ENCODE data around the gene CHPF. TPM values are rescaled to one million over a fixed set of nuclear protein-coding genes. Genes with fewer than 3 reads are reported as not detected.

CHPF gene
- total RNA-seq, 1 experiment from 2014 or later = 87.3 TPM

DNA sequence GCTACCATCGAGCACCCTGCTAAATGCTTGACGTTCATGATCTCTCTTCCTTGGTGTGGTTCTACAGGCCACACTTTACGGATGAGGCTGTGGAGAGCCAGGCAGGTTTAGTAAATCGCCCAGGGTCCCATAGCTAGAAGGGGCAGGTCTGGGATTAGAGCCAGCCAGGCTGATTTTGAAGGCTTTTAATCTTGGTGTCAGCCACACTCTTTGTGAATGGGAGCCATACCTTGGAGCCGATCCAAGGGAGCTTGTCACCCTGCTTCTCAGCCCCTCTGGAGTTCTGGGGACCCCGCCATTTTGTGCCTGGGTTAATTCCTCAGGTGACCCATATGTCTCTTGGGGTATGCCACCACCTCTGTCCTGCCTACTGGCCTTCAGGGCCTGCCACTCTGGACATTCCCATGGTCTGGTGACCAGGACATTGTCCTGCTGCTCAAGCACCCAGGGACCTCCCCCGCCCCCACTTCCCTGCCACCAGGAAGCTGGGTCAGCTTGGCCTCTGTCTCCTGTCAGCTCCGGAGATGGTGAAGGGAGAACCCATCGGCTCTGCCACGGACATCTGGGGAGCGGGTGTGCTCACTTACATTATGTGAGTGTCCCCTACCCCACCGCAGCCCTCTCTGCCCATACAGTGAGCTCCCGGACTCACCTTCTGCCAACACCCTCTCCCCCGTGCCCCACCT lies 52.2 kb downstream of the CHPF start:
- no peak for DNase-seq (ENCODE audit: low spot score)
- in situ Hi-C loops (cut with HindIII; ENCODE audit: low sequenced_read_pairs) = no loop called here

DNA sequence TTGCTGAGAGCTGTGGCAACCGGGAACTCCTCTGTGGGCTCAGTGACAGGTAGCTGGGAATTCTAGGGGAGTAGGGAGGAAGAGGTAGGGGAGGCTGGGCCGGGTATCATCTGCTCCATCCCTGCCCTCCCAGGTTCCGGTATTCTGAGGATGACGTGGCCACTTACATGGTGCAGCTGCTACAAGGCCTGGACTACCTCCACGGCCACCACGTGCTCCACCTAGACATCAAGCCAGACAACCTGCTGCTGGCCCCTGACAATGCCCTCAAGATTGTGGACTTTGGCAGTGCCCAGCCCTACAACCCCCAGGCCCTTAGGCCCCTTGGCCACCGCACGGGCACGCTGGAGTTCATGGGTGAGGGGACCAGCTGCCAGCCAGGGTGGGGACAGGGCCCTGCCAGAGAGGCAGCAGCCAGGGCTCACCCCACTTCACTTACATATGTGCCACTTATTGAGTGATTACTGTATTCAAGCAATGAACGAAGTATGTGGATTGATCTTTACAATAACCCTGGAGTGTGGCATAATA lies 52.9 kb downstream of the CHPF start:
- in situ Hi-C loops (cut with HindIII; ENCODE audit: low sequenced_read_pairs) = no loop called here

GRCh38 chr2:219490186-219490585 lies 53.4 kb downstream of the CHPF start:
- DNase-seq (ENCODE audit: low spot score) = no peak
- in situ Hi-C loops (cut with HindIII; ENCODE audit: low sequenced_read_pairs) = no loop called here

More for the DNA sequence above, 52.9 kb downstream of the CHPF start:
- no peak for DNase-seq (ENCODE audit: low spot score)

- in situ Hi-C loops (cut with HindIII; ENCODE audit: low sequenced_read_pairs) = no loop called here
- no peak for DNase-seq (ENCODE audit: low spot score)
Observed at GRCh38 chr2:219489315-219489714, 54.3 kb downstream of the CHPF start.

Other genes with a start within 250 kb of the CHPF start
- gene PTPRN, start 234.4 kb downstream of the CHPF start, total RNA-seq (2014; rRNA removed; shearing (Covaris generic)) = 0.18 and 0.71 TPM in 2 replicates
- gene RESP18, start 211.1 kb downstream of the CHPF start, total RNA-seq (2014; rRNA removed; shearing (Covaris generic)) = not detected in 2 replicates
- 65.8 and 67.4 TPM in 2 replicates for gene DNPEP, start 155.9 kb downstream of the CHPF start, total RNA-seq (2014; rRNA removed; shearing (Covaris generic))
- gene DES, start 125.4 kb downstream of the CHPF start, total RNA-seq (2014; rRNA removed; shearing (Covaris generic)) = not detected in 2 replicates
- 7.7 and 11.1 TPM in 2 replicates for gene SPEG, start 109.0 kb downstream of the CHPF start, total RNA-seq (2014; rRNA removed; shearing (Covaris generic))
- gene GMPPA, start 44.9 kb downstream of the CHPF start, total RNA-seq (2014; rRNA removed; shearing (Covaris generic)) = 60.6 and 62.3 TPM in 2 replicates
- gene ASIC4, start 29.3 kb downstream of the CHPF start, total RNA-seq (2014; rRNA removed; shearing (Covaris generic)) = 0.25 TPM in 1 of 2 replicates, not detected in the other
- 9.0 and 11.1 TPM in 2 replicates for gene TMEM198, start 219 bp upstream of the CHPF start, total RNA-seq (2014; rRNA removed; shearing (Covaris generic))
- gene OBSL1, start 27.7 kb upstream of the CHPF start, total RNA-seq (2014; rRNA removed; shearing (Covaris generic)) = 106 and 117 TPM in 2 replicates
- 1.3 TPM in 1 of 2 replicates, not detected in the other for gene INHA, start 28.5 kb upstream of the CHPF start, total RNA-seq (2014; rRNA removed; shearing (Covaris generic))
- 22.8 and 35.2 TPM in 2 replicates for gene STK11IP, start 54.0 kb upstream of the CHPF start, total RNA-seq (2014; rRNA removed; shearing (Covaris generic))
- gene SLC4A3, start 83.8 kb upstream of the CHPF start, total RNA-seq (2014; rRNA removed; shearing (Covaris generic)) = 4.1 and 5.0 TPM in 2 replicates

Measured in G401 (cell line).